Heart right ventricle (tissue), 16 donors: ENCODE measurements around the gene SLC39A3. TPM values are rescaled to one million over a fixed set of nuclear protein-coding genes. Genes with fewer than 3 reads are reported as not detected.

Experiments used
- ATAC-seq, 8 donors: fragments of 200-7000 bp; cut with Tn5 transposase; one replicate each; pipeline ENCODE4 v1.9.1; 2020; ENCODE audit warnings: mild to moderate bottlenecking in 8 of 8, moderate library complexity in 8 of 8, moderate number of reproducible peaks in 1 of 8
- DNase-seq, 2 donors: peaks; one replicate each; pipeline ENCODE4 v3.0.0-alpha.2; 2020
- H3K27ac ChIP-seq, 10 donors: fragments of 200-600 bp; sonication (generic) in 2 of 10; one replicate each; pipeline versions ENCODE4 v1.5.0 to v1.8.0; 2020 to 2022; ENCODE audit warnings: mild to moderate bottlenecking in 3 of 10
- H3K27me3 ChIP-seq, 7 donors: fragments of 200-600 bp; one replicate each; pipeline ENCODE4 v1.8.0; 2021 to 2022; ENCODE audit warnings: mild to moderate bottlenecking in 2 of 7
- H3K36me3 ChIP-seq, 9 donors: fragments of 200-600 bp; sonication (generic) in 1 of 9; one replicate each; pipeline versions ENCODE4 v1.5.0 to v1.8.0; 2020 to 2022; ENCODE audit warnings: mild to moderate bottlenecking in 2 of 9
- H3K4me1 ChIP-seq, 9 donors: fragments of 200-600 bp; sonication (generic) in 1 of 9; one replicate each; pipeline versions ENCODE4 v1.5.0 to v1.8.0; 2020 to 2022; ENCODE audit warnings: mild to moderate bottlenecking in 4 of 9
- H3K4me3 ChIP-seq, 10 donors: fragments of 200-600 bp; sonication (generic) in 2 of 10; one replicate each; pipeline versions ENCODE4 v1.5.0 to v1.8.0; 2020 to 2022; ENCODE audit warnings: mild to moderate bottlenecking in 7 of 10, moderate library complexity in 2 of 10
- H3K9me3 ChIP-seq, 11 donors: fragments of 200-600 bp in 10 of 11; sonication (generic) in 2 of 11; one replicate each; pipeline versions ENCODE4 v1.5.0 to v1.8.0; 2013 to 2022; ENCODE audit warnings: mild to moderate bottlenecking in 2 of 11, control low read depth in 1 of 11, moderate library complexity in 1 of 11
- WGBS, 2 donors: extraction: QIAGEN DNeasy Blood & Tissue Kit; methylation state at CpG; one replicate each; pipeline ENCODE4 v1.1.7; 2013; ENCODE audit warnings: inconsistent platforms in 1 of 2; 5-methylcytosine and 5-hydroxymethylcytosine counted together
- intact Hi-C, 10 donors: fragments of 100-400 bp; cut with DNase I; formaldehyde crosslinking; loops; one replicate each; pipeline versions ENCODE4 v1.11.1 to v1.14.2; 2022
- long read RNA-seq, 3 donors: library from polyadenylated mRNA; unstranded; transcript quantifications; one replicate each; pipeline ENCODE4 v2.0.0, GENCODE V29; 2020 to 2021
- polyA plus RNA-seq, 2 donors: library from polyadenylated mRNA; stranded (reverse); fragments of 200-250 nt; gene quantifications; one replicate each; pipeline ENCODE4 v1.2.3, GENCODE V29; 2013
- total RNA-seq, 10 donors: library from RNA; stranded (reverse); fragmentation: NEBNext Ultra II Directional in 3 of 10; extraction: Animal tissue kit (Norgen Biotek cat#: 25700) in 3 of 10; gene quantifications; one replicate each; pipeline versions ENCODE4 v1.2.1 to v1.2.4, GENCODE V29; 2021 to 2023
- TF ChIP-seq, protein P1 (sequence below), 9 donors: fragments of 200-600 bp; sonication (generic) in 2 of 9; IDR thresholded peaks; one replicate each; pipeline versions ENCODE4 v1.5.0 to v1.8.0; 2021 to 2022; ENCODE audit warnings: antibody characterized with exemption in 9 of 9, mild to moderate bottlenecking in 5 of 9, moderate library complexity in 1 of 9
- donor health status: Arrhythmogenic right ventricular cardiomyopathy.
- donor health status: ischemic (EF 13 %, LVEDD 7.1; RV severe dilation, severe dysfunction).
- donor health status: healthy with polysubstance abuse.
- donor health status: DM: no; HTN: yes; CAD: no.
- donor health status: DM: no; HTN: no; CAD: no.
- donor health status: ischemic (EF 25% LVEDD 6.9; RV normal size, moderate dysfunction).
- donor health status: ischemic (EF 25% LVEDD 5.7; RV mildly dilated, moderate dysfunction).
- donor health status: healthy.
- donor health status: DM: yes; HTN: yes; CAD: no.
- donor health status: Ischemic cardiomyopathy.
- donor health status: ischemic (EF 35%, LVEDD 5.7; RV mildly dilated, moderate dysfunction).
- donor health status: nonischemic (EF 11% LVEDD 7.7; RV severe dilation, severe dysfunction).
- donor health status: DM: yes; HTN: yes; CAD: no.
- donor health status: PGD.
- donor health status: ischemic (EF 29% LVEDD 5.4; RV normal size, mild dysfunction).
- donor health status: nonischemic (EF 23%, LVEDD 6.1; RV moderate dilation, normal function).

SLC39A3 gene, protein sequence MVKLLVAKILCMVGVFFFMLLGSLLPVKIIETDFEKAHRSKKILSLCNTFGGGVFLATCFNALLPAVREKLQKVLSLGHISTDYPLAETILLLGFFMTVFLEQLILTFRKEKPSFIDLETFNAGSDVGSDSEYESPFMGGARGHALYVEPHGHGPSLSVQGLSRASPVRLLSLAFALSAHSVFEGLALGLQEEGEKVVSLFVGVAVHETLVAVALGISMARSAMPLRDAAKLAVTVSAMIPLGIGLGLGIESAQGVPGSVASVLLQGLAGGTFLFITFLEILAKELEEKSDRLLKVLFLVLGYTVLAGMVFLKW
- total RNA-seq (10 to 100 TPM; 16.5 to 27.7 (median 21.6) TPM), polyA plus RNA-seq (10 to 100 TPM; 26.1 to 66.8 TPM)
- long read RNA-seq, donor 1, transcript SLC39A3-201 (3 exons, 1,502 nt) = major isoform, 45 of 54 reads
- long read RNA-seq, donor 1, partial matches to known transcripts = 5 of 54 reads
- long read RNA-seq, donor 1, other reads (novel, unspliced or antisense) = 1 of 54 reads
- long read RNA-seq, donor 2, transcript SLC39A3-201 (3 exons, 1,502 nt) = major isoform, 36 of 56 reads
- long read RNA-seq, donor 2, partial matches to known transcripts = 8 of 56 reads
- long read RNA-seq, donor 2, other reads (novel, unspliced or antisense) = 10 of 56 reads
- long read RNA-seq, donor 3, transcript SLC39A3-201 (3 exons, 1,502 nt) = major isoform, 66 of 91 reads
- long read RNA-seq, donor 3, partial matches to known transcripts = 20 of 91 reads
- long read RNA-seq, donor 3, other reads (novel, unspliced or antisense) = 3 of 91 reads

GRCh38 chr19:2739602-2740313 is at the start of gene SLC39A3:
Gene SLC39A3, minus strand, starts transcription at chr19:2740017. Its CDS starts 2,760 bp downstream, at chr19:2737257.
- ATAC-seq = peak; percentile 99 to 100 (median 100)
- intact Hi-C loops = no loop called here

DNA sequence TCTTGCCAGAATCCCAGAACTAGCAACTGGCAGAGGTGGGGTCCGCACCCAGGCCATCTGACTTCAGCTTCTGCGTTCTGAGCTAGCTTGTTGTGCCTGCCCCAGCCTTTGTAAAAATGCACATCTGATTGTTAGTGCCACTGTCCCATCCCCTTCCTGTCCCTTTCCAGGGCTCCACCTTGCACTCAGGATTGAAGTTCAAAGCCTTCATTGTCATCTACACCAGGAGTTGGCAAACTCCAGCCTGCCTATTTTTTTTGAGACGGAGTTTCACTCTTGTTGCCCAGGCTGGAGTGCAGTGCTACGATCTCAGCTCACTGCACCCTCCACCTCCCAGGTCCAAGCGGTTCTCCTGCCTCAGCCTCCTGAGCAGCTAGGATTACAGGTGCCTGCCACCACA is 48.4 kb upstream of the SLC39A3 start:
- H3K27me3 ChIP-seq = no peaks in the 10 kb centered on the region
- peaks cover 6 to 28% (median 25%) of the 10 kb centered on the region in 9 donors for H3K4me1 ChIP-seq
- no peak overlapping the region for H3K4me3 ChIP-seq
- intact Hi-C loops = no loop called here
- H3K9me3 ChIP-seq = no peaks in the 10 kb centered on the region
- H3K27ac ChIP-seq = no peak overlapping the region
- ATAC-seq (no peak), DNase-seq (no peak)
- TF ChIP-seq, protein P1, sequence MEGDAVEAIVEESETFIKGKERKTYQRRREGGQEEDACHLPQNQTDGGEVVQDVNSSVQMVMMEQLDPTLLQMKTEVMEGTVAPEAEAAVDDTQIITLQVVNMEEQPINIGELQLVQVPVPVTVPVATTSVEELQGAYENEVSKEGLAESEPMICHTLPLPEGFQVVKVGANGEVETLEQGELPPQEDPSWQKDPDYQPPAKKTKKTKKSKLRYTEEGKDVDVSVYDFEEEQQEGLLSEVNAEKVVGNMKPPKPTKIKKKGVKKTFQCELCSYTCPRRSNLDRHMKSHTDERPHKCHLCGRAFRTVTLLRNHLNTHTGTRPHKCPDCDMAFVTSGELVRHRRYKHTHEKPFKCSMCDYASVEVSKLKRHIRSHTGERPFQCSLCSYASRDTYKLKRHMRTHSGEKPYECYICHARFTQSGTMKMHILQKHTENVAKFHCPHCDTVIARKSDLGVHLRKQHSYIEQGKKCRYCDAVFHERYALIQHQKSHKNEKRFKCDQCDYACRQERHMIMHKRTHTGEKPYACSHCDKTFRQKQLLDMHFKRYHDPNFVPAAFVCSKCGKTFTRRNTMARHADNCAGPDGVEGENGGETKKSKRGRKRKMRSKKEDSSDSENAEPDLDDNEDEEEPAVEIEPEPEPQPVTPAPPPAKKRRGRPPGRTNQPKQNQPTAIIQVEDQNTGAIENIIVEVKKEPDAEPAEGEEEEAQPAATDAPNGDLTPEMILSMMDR (IDR thresholded peaks at IDR 0.05) = no peak
- H3K36me3 ChIP-seq = peaks cover 0 to 34% (median 0%) of the 10 kb centered on the region in 9 donors
- 86 to 94% methylated on average over 5 of the region's 5 CpGs for WGBS, 2 donors

More at GRCh38 chr19:2739602-2740313, at the start of gene SLC39A3:
- TF ChIP-seq, protein P1 (IDR thresholded peaks at IDR 0.05) = peak in 6 of 9 donors; percentile 10 to 27 (median 20)
- 1% methylated on average over 64 of the region's 64 CpGs for WGBS, 2 donors
- peaks cover 0 to 5% (median 0%) of the 10 kb centered on the region in 11 donors for H3K9me3 ChIP-seq
- peak within 1 kb of the TSS; percentile 74 to 99 (median 92) for H3K4me3 ChIP-seq
- peaks cover 0 to 22% (median 3%) of the 10 kb centered on the region in 9 donors for H3K36me3 ChIP-seq
- H3K4me1 ChIP-seq = peaks cover 3 to 31% (median 13%) of the 10 kb centered on the region in 9 donors
- peaks cover 0 to 4% (median 0%) of the 10 kb centered on the region in 7 donors for H3K27me3 ChIP-seq
- peak; percentile 97 to 100 for DNase-seq
- H3K27ac ChIP-seq = peak within 1 kb of the TSS in 9 of 10 donors; percentile 48 to 87 (median 73)

DNA sequence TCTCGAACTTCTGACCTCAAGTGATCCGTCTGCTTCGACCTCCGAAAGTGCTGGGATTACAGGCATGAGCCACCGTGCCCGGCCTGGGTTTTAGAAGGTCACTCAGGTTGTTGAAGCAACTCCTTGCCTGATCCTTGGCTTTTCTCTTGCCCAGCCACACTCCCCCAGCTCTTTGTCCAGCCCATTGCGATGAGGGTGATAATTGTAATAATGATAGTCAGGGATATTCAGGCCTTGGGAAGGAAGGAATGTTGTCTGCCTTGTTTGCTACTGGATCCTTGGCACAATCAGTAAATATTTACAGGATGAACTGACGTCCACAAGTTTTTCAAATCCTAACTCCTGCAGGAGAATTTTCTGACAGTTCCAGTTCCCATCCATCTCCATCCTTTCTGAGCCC is 47.3 kb upstream of the SLC39A3 start:
- no peaks in the 10 kb centered on the region for H3K9me3 ChIP-seq
- TF ChIP-seq, protein P1 (IDR thresholded peaks at IDR 0.05) = no peak
- H3K27me3 ChIP-seq = no peaks in the 10 kb centered on the region
- no peak overlapping the region for H3K4me3 ChIP-seq
- 92% methylated on average over 8 of the region's 8 CpGs for WGBS, 2 donors
- H3K36me3 ChIP-seq = peaks cover 0 to 26% (median 0%) of the 10 kb centered on the region in 9 donors
- intact Hi-C loops = no loop called here
- DNase-seq (no peak), ATAC-seq (no peak)
- no peak overlapping the region for H3K27ac ChIP-seq
- peaks cover 8 to 35% (median 28%) of the 10 kb centered on the region in 9 donors for H3K4me1 ChIP-seq
